Mucosa of descending colon (tissue), 3 donors: ENCODE results near the gene CRABP2. TPM values are rescaled to one million over a fixed set of nuclear protein-coding genes. Genes with fewer than 3 reads are reported as not detected.

Experiments used
- ATAC-seq: fragments of 200-7000 bp; cut with Tn5 transposase; one replicate; pipeline ENCODE4 v1.9.1; 2020; ENCODE audit warnings: mild to moderate bottlenecking, moderate library complexity
- DNase-seq, 3 donors: peaks; one replicate each; pipeline ENCODE4 v3.0.0-alpha.2; 2020
- H3K36me3 ChIP-seq: fragments of 200-600 bp; one replicate; pipeline ENCODE4 v1.8.0; 2021; ENCODE audit warnings: low read depth, mild to moderate bottlenecking
- H3K4me1 ChIP-seq: fragments of 200-600 bp; one replicate; pipeline ENCODE4 v1.8.0; 2021; ENCODE audit warnings: low read depth, mild to moderate bottlenecking
- H3K4me3 ChIP-seq: fragments of 200-600 bp; one replicate; pipeline ENCODE4 v1.8.0; 2021; ENCODE audit warnings: mild to moderate bottlenecking
- H3K9me3 ChIP-seq: fragments of 200-600 bp; one replicate; pipeline ENCODE4 v1.8.0; 2021; ENCODE audit warnings: mild to moderate bottlenecking
- intact Hi-C, 2 donors: fragments of 100-400 bp; cut with DNase I in 1 of 2; cut with micrococcal nuclease in 1 of 2; formaldehyde crosslinking; loops; one replicate each; pipeline versions ENCODE4 v1.11.0 to v1.11.1; 2022; cut with DNase I, micrococcal nuclease
- total RNA-seq, 3 donors: library from RNA; stranded (reverse); fragmentation: NEBNext Ultra II Directional in 2 of 3; extraction: Animal tissue kit (Norgen Biotek cat#: 25700) in 2 of 3; gene quantifications; one replicate each; pipeline versions ENCODE4 v1.2.1 to v1.2.4, GENCODE V29; 2021 to 2023
- TF ChIP-seq, protein P1 (sequence below): fragments of 200-600 bp; IDR thresholded peaks from one replicate; pipeline ENCODE4 v1.8.0; 2022; ENCODE audit warnings: antibody characterized with exemption, mild to moderate bottlenecking
- donor health status: DM: no; HTN: no; CAD: no; lungs with moderate emphysema.
- donor health status: DM: no; HTN: no; CAD: no.
- donor health status: DM: no; HTN: yes; CAD: no.

CRABP2 gene
- total RNA-seq, 3 donors from 2014 or later: 0.38 to 2.2 (median 1.2) TPM

DNA sequence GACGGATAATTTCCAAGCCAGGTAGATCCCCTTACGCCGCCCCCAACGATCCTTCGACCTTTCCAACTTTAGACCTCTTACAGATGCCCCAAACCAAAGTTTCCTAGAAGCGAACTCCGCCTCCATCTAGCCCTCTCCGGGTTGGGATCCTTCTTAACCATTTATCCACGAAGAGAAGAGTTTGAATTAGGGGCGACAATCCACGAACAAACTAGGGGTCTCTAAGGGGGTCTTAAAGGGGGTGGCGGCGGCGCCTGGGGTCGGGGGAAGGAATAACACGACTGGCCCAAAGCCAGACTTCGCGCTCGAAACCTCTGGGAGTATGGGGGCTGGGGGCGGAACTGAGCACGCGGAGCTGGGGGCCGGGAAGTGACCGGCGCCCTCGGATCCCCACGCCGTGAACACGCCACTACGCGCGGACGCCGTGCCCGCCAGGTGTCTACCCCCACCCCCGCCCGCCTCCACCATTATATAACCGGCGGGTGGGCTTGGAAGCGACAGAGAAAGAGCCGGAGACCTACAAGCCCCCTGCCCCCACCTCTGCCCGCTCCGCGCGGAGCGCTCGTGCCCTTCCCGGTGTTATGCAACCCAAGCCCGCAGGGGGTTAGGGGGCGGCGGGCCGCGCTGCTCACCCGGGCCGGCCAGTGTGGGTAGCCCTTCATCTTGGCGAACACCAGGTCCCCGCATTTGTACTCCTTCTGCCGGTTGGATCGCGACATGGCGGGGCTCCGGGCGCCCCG lies 45.5 kb upstream of the CRABP2 start:
- Histone ChIP-seq H3K36me3 (no peaks in the 10 kb centered on the region), H3K4me1 (peaks cover 47% of the 10 kb centered on the region), H3K4me3 (peak overlapping the region; percentile 97), H3K9me3 (no peaks in the 10 kb centered on the region)
- TF ChIP-seq, protein P1, sequence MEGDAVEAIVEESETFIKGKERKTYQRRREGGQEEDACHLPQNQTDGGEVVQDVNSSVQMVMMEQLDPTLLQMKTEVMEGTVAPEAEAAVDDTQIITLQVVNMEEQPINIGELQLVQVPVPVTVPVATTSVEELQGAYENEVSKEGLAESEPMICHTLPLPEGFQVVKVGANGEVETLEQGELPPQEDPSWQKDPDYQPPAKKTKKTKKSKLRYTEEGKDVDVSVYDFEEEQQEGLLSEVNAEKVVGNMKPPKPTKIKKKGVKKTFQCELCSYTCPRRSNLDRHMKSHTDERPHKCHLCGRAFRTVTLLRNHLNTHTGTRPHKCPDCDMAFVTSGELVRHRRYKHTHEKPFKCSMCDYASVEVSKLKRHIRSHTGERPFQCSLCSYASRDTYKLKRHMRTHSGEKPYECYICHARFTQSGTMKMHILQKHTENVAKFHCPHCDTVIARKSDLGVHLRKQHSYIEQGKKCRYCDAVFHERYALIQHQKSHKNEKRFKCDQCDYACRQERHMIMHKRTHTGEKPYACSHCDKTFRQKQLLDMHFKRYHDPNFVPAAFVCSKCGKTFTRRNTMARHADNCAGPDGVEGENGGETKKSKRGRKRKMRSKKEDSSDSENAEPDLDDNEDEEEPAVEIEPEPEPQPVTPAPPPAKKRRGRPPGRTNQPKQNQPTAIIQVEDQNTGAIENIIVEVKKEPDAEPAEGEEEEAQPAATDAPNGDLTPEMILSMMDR: no peak
- ATAC-seq (no peak), DNase-seq (peak; percentile 59 to 80 (median 78))
- intact Hi-C loops: no loop called here

DNA sequence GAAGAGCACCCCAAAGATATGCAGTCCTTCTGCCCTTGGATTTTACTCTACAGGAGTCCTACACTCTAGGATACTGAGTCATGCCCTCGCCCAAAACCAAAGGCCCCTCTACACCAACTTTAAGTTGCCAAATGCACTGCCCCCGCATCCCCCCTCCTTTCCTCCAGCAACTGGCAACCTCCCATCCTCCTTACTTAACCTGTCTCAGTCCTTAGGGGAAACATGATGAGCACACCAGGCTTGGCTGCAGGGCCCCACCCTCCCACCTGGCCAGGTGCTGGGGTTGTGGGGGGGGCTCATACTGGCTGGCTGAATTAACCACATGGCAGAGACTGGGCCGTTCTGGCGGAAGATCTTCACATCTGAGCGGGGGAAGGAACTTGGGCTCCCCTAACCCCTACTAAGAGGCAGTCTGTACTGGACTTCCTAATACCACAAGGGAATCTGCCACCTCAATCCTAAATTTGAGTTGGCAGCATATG lies 44.8 kb upstream of the CRABP2 start:
- DNase-seq: peak; percentile 73 to 82 (median 80)
- TF ChIP-seq, protein P1: no peak
- peak overlapping the region; percentile 97 for H3K4me3 ChIP-seq
- H3K36me3 ChIP-seq: no peaks in the 10 kb centered on the region
- intact Hi-C loops: no loop called here
- ATAC-seq: peak; percentile 30
- H3K9me3 ChIP-seq: no peaks in the 10 kb centered on the region
- peaks cover 52% of the 10 kb centered on the region for H3K4me1 ChIP-seq

DNA sequence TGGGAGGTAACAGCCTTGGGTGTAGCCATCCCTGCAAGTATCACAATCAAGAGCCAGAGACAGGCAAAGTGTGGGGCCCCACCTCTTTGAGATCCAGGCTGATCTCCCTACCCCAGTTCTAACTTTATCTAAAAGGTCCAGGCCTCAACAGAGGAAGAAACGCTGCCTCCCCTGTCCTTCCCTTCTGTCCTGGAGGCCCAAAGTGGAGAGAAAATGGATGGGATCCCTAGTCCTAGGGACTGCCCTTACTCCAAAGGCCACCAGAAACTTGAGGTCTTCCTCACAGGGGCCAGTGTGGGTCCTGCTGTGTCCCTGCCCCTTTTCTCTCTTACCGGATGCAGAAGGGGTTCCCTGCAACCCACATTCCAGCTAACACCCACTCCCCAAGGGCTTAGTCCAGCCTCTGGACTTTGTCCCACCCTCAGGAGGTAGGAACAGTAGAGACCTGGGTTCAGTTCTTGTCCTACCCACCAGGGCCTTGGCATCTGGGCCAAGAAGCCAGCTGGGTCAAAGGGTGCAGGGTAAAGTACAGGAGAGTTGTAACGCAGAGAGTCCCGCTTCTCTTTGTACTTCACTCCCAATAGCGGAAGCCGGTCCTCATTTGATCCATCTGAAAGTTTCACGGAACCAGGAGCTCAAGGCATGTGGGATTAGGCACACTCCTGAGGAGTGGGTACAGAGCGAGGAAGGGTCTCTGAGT lies 44.2 kb upstream of the CRABP2 start:
- no peaks in the 10 kb centered on the region for H3K9me3 ChIP-seq
- intact Hi-C loops: no loop called here
- peaks cover 5% of the 10 kb centered on the region for H3K36me3 ChIP-seq
- peak; percentile 65 to 81 (median 74) for DNase-seq
- no peak overlapping the region for H3K4me3 ChIP-seq
- TF ChIP-seq, protein P1: no peak
- peaks cover 52% of the 10 kb centered on the region for H3K4me1 ChIP-seq
- peak; percentile 42 for ATAC-seq

DNA sequence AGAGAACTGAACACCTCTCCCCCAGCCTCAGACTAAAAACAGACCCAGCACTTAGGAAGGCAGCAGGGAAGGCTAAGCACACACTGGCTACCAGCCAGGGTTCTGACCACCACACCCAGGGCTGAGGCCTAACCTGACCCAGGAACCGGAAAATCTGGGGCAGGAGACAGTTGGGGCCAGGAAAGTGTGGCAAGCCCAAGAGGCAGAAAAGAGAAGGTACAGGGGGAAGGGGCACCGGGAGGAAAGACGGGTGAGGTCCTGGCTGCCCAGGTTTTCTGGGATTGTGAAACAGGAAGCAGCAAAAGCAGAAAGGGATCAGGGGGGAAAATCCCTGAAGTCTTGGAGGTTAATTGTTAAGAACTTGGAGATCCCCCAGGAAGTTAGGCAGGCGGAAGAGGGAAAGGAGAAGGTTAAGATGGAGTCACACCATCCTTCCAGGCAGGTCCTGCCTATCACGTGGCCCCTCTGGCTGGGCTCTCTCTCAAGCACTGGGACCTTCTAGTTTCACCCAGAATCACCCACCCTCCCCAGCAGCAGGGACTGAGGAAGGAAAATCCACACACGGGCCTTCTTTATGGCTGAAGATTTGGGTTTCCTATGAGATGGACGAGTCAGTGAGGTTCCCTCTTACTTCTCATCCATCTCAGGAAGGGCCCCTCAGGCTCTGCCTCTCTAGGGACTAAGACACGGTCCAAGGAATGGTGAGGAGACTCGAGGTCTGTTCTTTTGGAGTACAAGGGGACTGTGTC lies 43.5 kb upstream of the CRABP2 start:
- no peak overlapping the region for H3K4me3 ChIP-seq
- ATAC-seq (peak; percentile 40), DNase-seq (peak; percentile 77 to 83 (median 77))
- intact Hi-C loops: no loop called here
- TF ChIP-seq, protein P1: no peak
- peaks cover 52% of the 10 kb centered on the region for H3K4me1 ChIP-seq
- no peaks in the 10 kb centered on the region for H3K9me3 ChIP-seq
- peaks cover 7% of the 10 kb centered on the region for H3K36me3 ChIP-seq

DNA sequence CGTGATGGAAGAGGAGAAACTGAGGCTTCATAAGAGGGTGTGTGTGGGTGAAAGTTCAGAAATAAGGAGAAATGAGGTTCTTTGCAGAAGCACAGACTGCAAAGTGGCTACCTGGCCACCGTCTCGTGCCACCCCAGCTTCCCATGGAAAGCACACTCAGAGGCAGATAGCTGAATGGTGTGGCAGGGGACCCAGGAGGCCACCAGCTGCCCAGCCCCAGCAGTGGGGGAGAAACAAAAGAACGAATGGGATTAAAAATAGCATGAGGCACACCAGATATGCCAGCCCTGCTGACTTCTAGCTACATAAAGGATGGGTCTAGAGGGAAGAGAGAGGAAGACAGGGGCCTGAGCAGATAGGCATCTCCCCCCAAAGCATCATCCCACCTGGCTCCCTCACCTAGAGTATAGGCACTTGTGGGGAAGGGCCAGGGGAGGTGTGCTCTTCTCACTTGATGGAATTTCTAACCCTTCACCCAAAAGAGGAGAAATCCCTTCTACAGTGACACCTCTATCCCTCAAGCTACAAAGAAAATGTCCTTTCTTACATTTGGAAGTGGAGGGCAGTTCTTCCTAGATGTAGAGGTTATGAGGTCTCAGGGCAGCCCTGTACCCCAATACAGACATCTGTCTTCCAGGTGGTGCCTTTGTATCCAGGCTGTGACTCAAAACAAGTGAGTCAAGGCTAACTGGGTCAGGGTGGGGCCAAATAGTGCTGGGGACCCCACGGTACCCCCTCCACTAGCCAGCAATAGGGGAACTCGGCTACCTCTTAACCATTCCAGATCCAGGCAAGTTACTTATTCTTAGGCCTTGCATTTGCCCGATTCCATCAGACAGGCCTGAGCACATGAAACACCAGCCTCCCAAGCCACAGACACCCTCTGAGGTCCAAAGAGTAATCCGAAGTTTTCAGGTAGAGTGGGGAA lies 42.6 kb upstream of the CRABP2 start:
- Histone ChIP-seq H3K4me3 (no peak overlapping the region), H3K36me3 (peaks cover 7% of the 10 kb centered on the region), H3K4me1 (peaks cover 48% of the 10 kb centered on the region), H3K9me3 (no peaks in the 10 kb centered on the region)
- ATAC-seq (no peak), DNase-seq (no peak)
- TF ChIP-seq, protein P1: no peak
- intact Hi-C loops: no loop called here
